Left renal pelvis (tissue), 4 donors: Measurements from ENCODE around the gene NHS. TPM values are rescaled to one million over a fixed set of nuclear protein-coding genes. Genes with fewer than 3 reads are reported as not detected.

Source experiments
- DNase-seq, 4 donors: peaks; one replicate each; pipeline ENCODE4 v3.0.0-alpha.2; 2013; ENCODE audit warnings: low read depth in 4 of 4, low spot score in 3 of 4
- polyA plus RNA-seq, 4 donors: library from polyadenylated mRNA; unstranded; fragments of 120-200 nt; gene quantifications; one replicate each; pipeline ENCODE4 v1.2.1, GENCODE V29; 2013; ENCODE audit not compliant: insufficient read length in 4 of 4

The NHS gene
- polyA plus RNA-seq, 4 donors = 15.5 to 20.0 (median 19.0) TPM

DNA sequence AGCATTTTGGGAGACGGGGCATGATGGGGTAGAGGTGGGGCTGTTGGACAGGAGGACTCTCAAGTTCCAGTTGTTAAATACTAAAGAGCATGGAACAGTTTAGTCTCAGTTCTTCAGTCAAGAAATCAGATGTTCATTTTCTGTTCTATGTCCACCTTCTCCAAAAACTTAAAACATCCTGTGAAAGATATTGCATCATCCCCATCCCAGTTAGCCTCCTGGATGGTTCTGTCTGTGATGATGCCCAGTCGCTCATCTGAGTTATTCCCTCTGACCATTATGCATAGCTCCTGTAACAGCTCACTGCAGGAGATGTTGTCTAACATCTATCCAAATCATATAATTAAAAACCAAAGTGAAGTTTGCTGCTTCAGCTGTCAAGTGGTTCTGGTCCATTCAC is 330.2 kb downstream of the NHS start:
- no peak for DNase-seq

DNA sequence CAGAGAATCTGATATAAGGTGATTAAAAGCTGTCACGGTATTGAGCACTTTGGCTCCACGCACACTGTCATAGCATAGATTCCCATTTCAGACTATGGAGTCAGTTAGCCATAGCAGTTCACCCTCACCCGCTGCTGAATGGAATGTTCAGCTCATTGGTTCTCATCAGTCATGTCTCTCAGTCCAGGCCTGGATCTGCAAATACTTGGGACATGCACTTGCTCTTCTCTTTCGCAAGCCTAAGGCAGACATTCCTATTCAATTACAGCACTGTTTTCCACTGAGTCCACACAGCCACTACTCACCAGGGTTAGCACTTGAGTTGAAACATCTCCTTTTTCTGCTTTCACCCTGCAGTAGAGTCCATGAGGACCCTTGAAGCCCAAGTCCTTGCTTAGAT is 331.7 kb downstream of the NHS start:
- no peak for DNase-seq

DNA sequence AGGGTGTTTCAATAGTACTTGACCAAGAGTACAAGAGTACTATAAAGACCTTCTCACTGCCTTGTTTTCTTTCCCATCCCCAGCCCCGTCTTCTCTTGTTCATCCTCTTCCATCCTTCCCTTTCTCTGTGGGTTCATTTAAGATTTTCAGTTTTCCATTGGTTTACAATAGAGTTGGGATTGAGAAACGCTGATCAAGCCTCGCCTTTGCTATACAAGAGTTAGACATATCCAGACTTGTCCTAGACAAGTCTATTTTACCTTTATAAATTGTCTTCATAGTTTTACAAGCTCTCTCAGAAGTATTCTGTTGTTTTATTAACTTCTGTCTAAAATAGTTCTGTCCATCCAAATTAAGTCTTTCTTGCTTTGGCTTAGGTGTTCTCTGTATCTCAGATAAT is 332.7 kb downstream of the NHS start:
- DNase-seq = no peak

DNA sequence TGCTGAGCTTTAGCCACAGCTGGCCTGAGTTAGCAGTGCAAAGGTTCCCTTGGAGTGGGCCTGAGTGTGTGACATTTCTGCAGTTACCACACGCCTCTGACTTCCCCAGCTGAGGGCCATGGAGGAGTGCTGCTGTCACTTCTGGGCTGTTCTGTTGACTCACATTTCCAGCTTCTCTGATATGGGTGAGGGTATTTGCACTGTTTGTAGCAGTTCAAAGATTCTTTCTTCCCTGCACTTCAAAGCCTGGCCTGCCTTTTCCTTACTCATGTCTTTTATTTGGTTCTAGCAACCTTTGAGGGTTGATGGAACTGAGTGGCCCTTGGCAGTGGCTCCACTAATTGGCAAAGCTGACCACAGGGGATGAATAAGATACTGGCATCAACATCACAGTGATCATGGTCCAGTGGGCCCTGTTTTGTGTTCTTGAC is 335.9 kb downstream of the NHS start:
- DNase-seq = no peak

DNA sequence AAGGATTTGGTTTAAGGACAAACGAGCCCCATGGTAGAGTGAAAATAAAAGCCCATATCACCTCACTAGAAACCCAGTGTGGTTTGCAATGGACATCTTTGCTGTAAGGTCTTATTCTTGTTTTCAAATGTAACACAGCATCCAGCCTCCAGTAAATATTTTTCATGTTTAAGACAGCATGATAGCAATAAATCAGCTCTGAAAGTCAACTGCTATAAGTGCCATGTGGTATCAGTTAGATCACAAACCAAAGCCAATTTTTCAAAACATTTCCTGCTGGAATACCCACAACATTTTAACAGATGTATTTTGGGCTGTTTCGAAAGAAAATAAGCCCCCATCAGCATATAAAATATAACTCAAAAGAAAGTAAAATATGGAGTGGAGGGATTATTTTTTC is 338.3 kb downstream of the NHS start:
- no peak for DNase-seq

DNA sequence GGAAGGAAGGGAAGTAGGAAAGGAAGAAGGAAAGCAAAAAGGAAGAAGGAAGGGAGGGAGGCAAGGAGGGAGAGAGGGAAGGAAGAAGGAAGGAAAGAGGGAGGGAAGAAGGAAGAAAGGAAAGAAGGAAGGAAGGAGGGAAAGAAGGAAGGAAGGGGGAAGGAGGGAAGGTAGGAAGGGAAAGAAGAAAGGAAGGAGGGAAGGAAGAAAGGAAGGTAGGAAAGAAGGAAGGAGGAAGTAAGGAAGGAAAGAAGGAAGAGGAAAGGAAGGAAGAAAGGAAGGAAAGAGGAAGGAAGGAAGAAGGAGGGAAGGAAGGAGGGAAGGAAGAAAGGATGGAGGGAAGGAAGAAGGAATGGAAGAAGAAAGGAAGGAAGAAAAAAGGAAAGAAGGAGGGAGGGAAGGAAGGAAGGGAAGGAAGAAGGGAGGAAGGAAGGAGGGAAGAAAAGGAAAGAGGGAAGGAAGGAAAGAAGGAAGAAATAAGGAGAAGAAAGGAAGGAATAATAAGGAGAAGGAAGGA is 343.7 kb downstream of the NHS start:
- no peak for DNase-seq

DNA sequence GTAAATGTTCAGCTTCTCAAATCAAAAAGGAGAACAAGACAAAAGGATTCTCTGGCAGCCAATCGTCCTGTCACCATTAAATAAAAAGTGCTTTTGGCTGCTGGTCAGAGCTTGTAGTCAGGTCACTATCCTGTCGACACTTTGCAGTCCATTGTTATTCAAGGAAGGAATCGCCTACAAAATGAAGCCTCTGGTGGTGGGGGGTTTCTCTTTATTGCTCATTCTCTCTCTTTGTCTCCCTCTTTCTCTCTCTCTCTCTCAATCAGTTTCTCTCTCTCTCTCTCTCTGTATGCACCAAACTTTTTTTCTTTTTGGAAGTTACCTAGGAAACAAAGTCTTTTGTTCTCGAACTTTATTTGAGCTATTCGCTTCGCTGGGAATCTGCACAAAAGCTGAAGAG is 344.7 kb downstream of the NHS start:
- no peak for DNase-seq

DNA sequence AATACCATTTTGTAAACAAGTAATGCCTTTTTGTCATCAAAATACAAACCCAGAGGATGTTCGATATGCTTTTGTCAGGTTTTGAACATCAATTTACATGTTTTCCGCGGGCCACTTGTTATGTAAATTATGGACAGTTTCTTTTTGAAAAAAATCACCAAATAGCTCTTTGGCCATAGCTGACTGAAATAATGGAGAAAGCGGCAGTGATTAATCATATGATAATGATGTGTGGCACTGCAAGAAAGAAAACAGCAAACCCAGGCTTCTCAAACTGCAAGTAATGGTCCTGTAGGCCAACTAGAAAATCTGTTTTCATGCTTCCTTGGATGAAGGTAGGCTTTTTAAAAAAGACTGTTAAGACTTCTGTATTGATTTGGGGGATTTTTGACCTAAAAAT is 346.7 kb downstream of the NHS start:
- DNase-seq = no peak

DNA sequence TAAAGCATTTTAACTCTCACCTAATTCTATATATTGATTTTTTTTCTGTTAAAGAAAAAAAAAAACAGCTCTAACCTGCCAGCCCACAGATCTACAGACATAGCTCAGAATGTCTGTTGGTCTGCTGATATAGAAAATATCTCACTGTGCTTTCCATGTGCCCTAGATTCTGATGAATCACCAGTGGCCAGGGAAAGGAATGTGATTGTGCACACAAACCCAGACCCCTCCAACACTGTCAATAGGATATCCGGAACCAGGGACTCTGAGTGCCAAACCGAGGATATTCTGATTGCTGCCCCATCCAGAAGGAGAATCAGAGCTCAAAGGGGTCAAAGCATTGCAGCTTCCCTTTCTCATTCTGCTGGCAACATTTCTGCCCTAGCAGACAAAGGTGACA is 350.2 kb downstream of the NHS start:
- no peak for DNase-seq

DNA sequence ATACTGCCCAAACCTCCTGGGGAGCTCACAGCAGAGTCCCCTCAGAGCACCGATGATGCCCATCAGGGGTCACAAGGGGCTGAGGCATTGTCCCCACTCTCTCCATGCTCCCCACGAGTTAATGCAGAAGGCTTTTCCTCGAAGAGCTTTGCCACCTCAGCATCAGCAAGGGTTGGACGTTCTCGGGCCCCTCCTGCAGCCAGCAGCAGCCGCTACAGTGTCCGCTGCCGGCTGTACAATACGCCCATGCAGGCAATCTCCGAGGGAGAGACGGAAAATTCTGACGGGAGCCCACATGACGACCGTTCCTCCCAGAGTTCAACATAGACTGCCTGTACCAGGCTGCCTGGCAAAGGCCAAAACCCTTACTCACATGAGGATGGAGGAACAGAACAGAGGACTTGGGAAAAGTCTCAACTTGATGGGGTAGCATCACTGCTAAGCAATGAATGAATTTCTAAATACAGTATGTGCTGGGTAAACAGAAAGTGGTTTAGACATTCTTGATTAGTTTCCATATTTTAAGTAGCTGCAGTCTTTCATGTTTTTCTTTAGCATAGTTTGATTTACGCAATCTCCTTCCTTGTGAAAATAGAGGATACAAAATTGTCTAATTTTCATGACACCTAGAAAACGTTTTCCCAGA is 357.3 kb downstream of the NHS start:
- no peak for DNase-seq

DNA sequence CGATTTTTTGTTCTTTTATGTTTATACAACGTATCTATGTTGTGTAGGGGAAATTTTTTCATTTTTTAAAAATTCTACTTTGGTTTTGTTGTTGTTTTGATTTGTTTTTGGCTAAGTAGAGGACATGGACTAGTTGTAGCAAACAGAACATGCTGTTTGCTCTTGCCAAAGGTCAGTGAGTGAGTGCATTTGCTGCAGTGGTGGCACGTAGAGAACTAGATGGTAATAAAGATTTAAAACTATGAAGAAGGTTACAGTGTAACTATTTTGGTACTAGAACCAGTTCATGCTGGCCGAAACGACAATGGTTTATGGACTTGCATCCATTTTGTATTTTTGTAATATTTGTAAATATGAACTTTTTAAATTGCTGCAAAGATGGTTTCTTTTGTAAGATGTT is 360.4 kb downstream of the NHS start:
- no peak for DNase-seq

DNA sequence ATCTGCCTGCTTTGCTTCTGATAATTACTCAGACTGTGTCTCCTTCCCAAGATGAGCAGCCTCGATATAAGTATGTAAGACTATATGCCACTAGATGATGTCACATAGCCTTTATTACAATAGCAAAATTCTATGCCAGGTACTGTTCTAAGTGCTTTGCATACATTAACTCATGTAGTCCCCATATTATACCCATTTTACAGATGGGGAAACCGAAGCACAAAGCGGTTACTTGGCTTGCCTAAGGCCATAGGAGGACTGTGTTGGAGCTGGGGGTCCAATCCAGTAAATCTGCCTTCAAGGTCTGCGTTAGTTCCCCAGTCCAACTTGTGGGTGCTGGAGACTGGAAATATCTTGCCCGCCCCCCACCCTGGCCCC is 361.5 kb downstream of the NHS start:
- no peak for DNase-seq

DNA sequence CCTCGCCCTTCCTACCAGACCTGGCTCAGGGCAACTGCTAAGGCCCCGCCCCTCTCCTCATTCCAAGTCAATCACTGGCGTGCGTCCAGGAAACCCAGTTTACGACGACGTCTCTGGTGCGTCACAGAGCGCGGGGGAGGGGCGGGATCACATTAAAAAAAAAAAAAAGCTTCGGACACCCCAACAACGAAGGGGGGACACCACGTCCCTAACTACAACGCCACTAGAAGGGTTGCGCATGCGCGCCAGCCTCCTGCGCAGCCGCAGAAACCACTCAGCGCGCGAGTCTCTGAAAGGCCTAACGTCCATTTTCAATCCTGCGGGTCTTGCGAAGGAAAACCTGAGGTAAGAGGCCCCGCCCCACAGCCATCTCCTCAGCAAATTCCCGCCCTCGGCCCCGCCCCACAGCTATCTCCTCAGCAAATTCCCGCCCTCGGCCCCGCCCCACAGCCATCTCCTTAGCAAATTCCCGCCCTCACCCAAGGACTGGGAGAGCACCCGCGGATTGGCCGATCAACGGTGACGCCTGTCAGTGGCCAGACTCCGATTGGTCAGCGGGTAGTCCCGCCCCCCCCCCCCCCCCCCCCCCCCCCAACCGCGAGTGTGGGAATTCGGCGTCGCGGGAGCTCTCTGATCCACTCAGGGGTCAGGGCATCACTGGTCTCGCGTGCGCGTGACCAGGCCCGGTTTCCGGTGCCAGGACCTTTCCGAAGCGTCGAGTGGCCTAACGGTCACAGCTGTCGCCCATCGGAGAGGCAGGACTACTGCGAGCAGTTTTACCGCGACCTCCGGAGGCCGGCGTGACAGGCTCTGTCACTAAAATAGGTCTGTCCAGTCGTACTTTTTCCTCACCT is 362.1 kb downstream of the NHS start, which contains the start of gene SCML1:
Gene SCML1, plus strand, starts transcription at position 638 of the 854 bp plus-strand sequence. CDS start 6,694 bp downstream, outside the sequence.
- DNase-seq = peak; percentile 84 to 90 (median 87)

DNA sequence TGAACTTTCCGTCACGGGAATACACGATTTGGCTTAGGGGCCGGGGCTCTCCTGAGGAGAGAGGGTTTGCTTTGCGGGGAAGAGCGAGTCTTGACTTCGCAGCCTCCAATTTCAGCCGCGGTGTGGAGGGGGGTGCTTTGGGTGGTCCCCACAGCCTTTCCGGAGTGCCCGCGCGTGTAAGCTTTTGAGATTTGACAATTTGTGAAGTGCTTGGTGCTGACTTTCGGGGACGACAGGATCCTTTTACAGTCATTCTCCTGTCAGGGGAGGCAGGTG is 362.6 kb downstream of the NHS start:
- no peak for DNase-seq

DNA sequence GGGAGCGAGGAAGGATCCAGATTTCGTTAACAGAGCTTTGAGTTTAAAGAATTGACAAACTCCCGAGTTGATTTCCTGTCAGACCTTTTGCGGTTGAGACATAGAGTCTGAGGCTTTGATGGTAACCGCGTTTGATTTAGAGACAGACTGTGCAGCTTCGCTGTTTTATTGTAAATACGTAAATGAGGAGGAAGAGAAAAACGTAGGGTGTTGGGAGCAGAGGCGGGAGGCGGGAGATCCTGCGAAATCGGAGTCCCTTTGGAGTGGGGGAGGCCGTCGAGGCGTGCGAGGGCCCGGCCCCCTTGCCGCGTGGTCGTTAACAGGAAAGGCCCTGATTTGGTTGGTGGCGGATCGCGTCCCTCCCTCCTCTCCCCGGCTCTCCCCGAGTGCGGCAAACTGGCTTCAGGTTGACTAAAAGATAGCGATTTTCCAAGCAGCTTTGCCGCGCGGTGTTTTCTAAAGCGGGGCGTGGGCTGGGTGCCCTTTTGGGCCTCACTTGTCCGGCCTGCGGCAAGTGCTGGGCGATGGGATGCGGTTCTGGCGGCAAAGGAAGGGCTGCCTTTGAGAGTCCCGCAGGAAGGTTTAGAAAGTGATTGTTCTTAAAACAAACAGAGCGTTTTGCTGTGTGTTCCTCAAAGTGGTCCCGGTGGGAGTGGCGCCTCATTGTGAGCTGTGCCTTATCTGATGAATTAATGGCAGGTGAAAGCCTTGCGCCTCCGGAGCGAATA is 363.1 kb downstream of the NHS start:
- no peak for DNase-seq

DNA sequence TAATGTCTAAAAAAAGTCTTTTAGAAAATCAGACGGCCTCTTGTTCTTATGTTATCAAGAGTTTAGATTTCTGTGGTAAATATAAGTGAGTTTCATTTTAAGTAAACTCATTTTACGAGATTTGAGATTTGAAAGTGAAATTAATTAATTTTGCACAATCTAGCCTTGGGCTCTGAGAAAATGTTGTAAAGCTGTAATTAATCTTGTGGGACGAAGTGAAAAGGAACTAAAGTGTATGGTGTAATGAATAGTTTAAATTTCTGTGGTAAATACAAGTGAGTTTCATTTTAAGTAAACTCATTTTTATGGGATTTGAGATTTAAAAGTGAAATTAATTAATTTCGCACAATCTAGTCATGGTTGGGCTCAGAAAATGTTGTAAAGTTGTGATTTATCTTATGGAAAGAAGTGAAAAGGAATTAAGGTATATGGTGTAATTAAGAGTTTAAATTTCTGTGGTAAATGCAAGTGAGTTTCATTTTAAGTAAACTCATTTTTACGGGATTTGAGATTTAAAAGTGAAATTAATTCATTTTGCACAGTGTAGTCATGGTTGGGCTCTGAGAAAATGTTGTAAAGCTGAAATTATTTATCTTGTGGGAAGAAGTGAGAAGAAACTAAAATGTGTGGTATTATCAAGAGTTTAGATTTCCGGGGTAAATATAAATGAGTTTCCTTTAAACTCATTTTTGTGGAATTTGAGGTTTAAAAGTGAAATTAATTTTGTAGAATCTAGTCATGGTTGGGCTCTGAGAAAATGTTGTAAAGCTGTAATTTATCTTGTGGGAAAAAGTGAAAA is 363.9 kb downstream of the NHS start:
- DNase-seq = no peak

DNA sequence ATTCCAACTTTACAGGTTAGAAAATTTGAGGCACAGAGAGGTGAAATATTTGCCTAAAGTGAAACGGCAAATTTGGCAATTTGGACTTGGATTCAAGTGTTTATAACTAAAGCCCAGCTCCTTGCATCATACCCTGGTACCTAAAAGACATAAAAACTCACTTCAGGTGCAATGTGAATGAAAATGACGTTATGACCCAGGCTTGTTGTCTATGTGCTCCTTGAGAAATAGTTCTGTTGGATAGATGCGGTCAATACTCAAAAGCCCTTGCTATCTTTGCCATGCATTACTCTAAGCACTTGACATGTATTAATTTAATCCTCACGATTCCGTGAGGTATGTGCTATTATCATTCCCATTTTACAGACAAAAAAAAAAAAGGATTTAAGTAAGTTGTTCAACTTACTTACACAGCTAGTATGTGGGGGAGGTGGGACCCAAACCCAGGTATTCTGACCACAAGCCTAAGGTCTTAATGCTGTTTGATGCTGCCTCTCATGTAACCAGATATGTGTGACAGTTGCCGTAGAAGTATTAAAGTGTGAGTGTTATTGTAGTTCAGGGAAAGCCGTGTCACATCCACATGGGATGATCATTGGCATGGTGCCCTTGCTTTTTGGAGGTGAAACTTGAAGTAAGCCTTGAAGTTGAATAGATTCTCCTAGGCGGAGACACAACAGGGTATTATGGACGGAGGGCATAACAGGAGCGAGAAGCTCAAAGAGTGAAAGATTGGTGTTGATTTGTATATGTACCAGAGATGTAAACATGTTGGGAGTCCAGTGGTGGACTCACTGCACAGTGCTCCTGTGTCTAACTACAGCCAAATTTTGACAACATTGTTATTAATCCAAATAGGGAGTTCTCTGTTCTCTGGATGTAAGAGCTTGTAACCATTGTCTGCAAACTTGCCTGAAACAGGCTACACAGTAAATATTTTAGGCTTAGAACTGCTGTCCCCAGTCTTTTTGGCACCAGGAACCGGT is 365.4 kb downstream of the NHS start:
- DNase-seq = no peak

DNA sequence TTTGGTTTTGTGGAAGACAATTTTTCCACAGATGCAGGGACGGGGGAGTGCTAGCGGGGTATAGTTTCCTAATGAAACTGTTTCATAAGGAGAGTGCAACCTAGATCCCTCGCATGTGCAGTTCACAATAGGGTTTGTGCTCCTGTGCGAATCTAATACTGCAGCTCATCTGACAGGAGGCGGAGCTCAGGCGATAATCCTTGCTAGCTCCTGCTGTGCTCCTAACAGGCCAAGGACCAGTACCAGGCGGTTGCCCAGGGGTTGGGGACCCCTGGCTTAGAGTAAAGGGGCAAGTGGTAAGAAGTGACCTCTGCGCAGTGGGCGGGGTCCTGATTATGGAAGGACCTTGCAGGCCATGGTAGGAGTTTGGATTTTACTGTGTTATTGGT is 366.1 kb downstream of the NHS start:
- no peak for DNase-seq

DNA sequence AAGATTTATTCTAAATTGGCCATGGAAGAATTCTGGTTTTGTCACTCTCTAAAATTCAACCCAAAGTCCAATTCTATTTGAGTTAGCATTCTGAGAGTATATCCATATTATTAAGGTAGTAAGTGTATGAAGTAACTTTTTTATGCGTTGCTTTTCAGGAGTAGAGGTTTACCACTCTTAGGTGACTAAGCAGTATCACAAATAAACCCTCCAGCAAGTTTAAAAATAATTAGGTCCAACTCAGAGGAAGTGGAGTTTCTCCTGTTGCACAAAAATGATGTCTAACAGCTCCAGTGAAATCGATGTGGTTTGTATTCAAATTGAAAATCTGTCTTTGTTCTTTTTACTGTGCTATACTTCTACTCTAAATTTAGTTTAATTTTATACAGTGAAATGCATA is 368.9 kb downstream of the NHS start:
- DNase-seq = no peak
